ENCODE data around the gene GGA1. TPM values are rescaled to one million over a fixed set of nuclear protein-coding genes. Genes with fewer than 3 reads are reported as not detected.

Gene GGA1
- total and polyA plus RNA-seq, 2 donors (not counting 1 experiment from before 2014, with no cell fraction given), result 137 to 154 TPM

- no peaks in the 10 kb centered on the region for H4K20me1 ChIP-seq (ENCODE audit: control insufficient read depth, insufficient read depth, low read length, poor library complexity, severe bottlenecking)
- no peak overlapping the region for H3K27ac ChIP-seq (ENCODE audit: low read length in 2 of 2)
- H3K27ac Mint-ChIP-seq, result no peak overlapping the region
- TF ChIP-seq CTCF (IDR thresholded peaks at IDR 0.05) (no peak), EZH2 (IDR thresholded peaks at IDR 0.05; ENCODE audit: borderline replicate concordance, insufficient read depth, low read depth, low read length, poor library complexity, severe bottlenecking) (no peak)
- no peaks in the 10 kb centered on the region for H3K36me3 ChIP-seq (replicated peaks in 1 of 2; ENCODE audit: control extremely low read depth in 1 of 2, control insufficient read depth in 1 of 2, extremely low read depth in 1 of 2, insufficient read depth in 2 of 2, low read length in 1 of 2)
- no peaks in the 10 kb centered on the region for H3K27me3 ChIP-seq (replicated peaks in 1 of 4; ENCODE audit: control extremely low read depth in 1 of 4, control insufficient read depth in 3 of 4, insufficient read depth in 4 of 4, low read length in 3 of 4)
- H3K4me3 Mint-ChIP-seq, result no peak overlapping the region
- H3K4me3 ChIP-seq (ENCODE audit: control extremely low read depth in 1 of 5, extremely low read depth in 1 of 5, insufficient read depth in 1 of 5, low read depth in 2 of 5, low read length in 4 of 5), result no peak overlapping the region
- H3K27me3 Mint-ChIP-seq, result no peaks in the 10 kb centered on the region
- no peak overlapping the region for H2AFZ ChIP-seq (ENCODE audit: insufficient read depth, low read depth, low read length, poor library complexity, severe bottlenecking)
- POLR2A ChIA-PET, result interaction anchor here (0.6 to 2.2 kb wide), 7 partner anchors 15 to 73 kb away, joined by 3 to 14 read pairs (median 5); partner anchors contain the start of genes GGA1 and PDXP
- H3K9ac ChIP-seq (ENCODE audit: low read length), result no peak overlapping the region
- CTCF ChIA-PET, result interaction anchor here (0.6 to 23.0 kb wide), 14 partner anchors 8 to 167 kb away, joined by 3 to 501 read pairs (median 4); partner anchors contain the start of genes GGA1, LGALS1, PDXP and SH3BP1
- no peaks in the 10 kb centered on the region for H3K9me3 ChIP-seq (ENCODE audit: control extremely low read depth in 1 of 3, control insufficient read depth in 2 of 3, insufficient read depth in 1 of 3, low read length in 2 of 3)
- DNase-seq, result peak; percentile 10
- intact Hi-C loops (cut with micrococcal nuclease), result loop anchor here (1.0 kb wide), 4 partner anchors 20 to 74 kb away; no protein-coding TSS in a partner anchor
- peaks cover 15 to 39% of the 10 kb centered on the region in 2 donors for H3K4me1 ChIP-seq (ENCODE audit: control insufficient read depth in 2 of 2, insufficient read depth in 2 of 2, low read length in 2 of 2)
- no peak for ATAC-seq (ENCODE audit: low read depth)
- H3K4me2 ChIP-seq (replicated peaks; ENCODE audit: low read depth, low read length, poor library complexity, severe bottlenecking), result no peak overlapping the region
- no peaks in the 10 kb centered on the region for H3K9me3 Mint-ChIP-seq (ENCODE audit: insufficient read depth)
- H3K79me2 ChIP-seq (ENCODE audit: control insufficient read depth, insufficient read depth, low read length), result peaks cover 14% of the 10 kb centered on the region
- 100% methylated on average over 1 of the region's 2 CpGs for WGBS (ENCODE audit: insufficient coverage)
- H3K4me1 Mint-ChIP-seq, result peaks cover 27% of the 10 kb centered on the region
Observed at GRCh38 chr22:37681001-37681424, 72.4 kb downstream of the GGA1 start.

GRCh38 chr22:37681556-37682049, 73.0 kb downstream of the GGA1 start:
- H3K4me1 Mint-ChIP-seq, result peaks cover 27% of the 10 kb centered on the region
- Histone ChIP-seq H4K20me1 (ENCODE audit: control insufficient read depth, insufficient read depth, low read length, poor library complexity, severe bottlenecking) (no peaks in the 10 kb centered on the region), H3K9me3 (ENCODE audit: control extremely low read depth in 1 of 3, control insufficient read depth in 2 of 3, insufficient read depth in 1 of 3, low read length in 2 of 3) (no peaks in the 10 kb centered on the region), H2AFZ (ENCODE audit: insufficient read depth, low read depth, low read length, poor library complexity, severe bottlenecking) (no peak overlapping the region), H3K27ac (ENCODE audit: low read length in 2 of 2) (no peak overlapping the region), H3K79me2 (ENCODE audit: control insufficient read depth, insufficient read depth, low read length) (peaks cover 13% of the 10 kb centered on the region), H3K9ac (ENCODE audit: low read length) (no peak overlapping the region), H3K27me3 (replicated peaks in 1 of 4; ENCODE audit: control extremely low read depth in 1 of 4, control insufficient read depth in 3 of 4, insufficient read depth in 4 of 4, low read length in 3 of 4) (no peaks in the 10 kb centered on the region), H3K4me1 (ENCODE audit: control insufficient read depth in 2 of 2, insufficient read depth in 2 of 2, low read length in 2 of 2) (peaks cover 12 to 36% of the 10 kb centered on the region in 2 donors), H3K4me3 (ENCODE audit: control extremely low read depth in 1 of 5, extremely low read depth in 1 of 5, insufficient read depth in 1 of 5, low read depth in 2 of 5, low read length in 4 of 5) (no peak overlapping the region), H3K36me3 (replicated peaks in 1 of 2; ENCODE audit: control extremely low read depth in 1 of 2, control insufficient read depth in 1 of 2, extremely low read depth in 1 of 2, insufficient read depth in 2 of 2, low read length in 1 of 2) (no peaks in the 10 kb centered on the region), H3K4me2 (replicated peaks; ENCODE audit: low read depth, low read length, poor library complexity, severe bottlenecking) (no peak overlapping the region)
- peak; percentile 84 for TF ChIP-seq CTCF (IDR thresholded peaks at IDR 0.05)
- TF ChIP-seq EZH2 (IDR thresholded peaks at IDR 0.05; ENCODE audit: borderline replicate concordance, insufficient read depth, low read depth, low read length, poor library complexity, severe bottlenecking), result no peak
- no peak overlapping the region for H3K4me3 Mint-ChIP-seq
- no peaks in the 10 kb centered on the region for H3K27me3 Mint-ChIP-seq
- DNase-seq (peak; percentile 81), ATAC-seq (ENCODE audit: low read depth) (peak; percentile 10)
- WGBS (ENCODE audit: insufficient coverage), result 25% methylated on average over 5 of the region's 6 CpGs
- H3K9me3 Mint-ChIP-seq (ENCODE audit: insufficient read depth), result no peaks in the 10 kb centered on the region
- intact Hi-C loops (cut with micrococcal nuclease), result loop anchor here (1.0 kb wide), 4 partner anchors 20 to 74 kb away; no protein-coding TSS in a partner anchor
- POLR2A ChIA-PET, result interaction anchor here (0.6 to 2.2 kb wide), 6 partner anchors 20 to 73 kb away, joined by 3 to 14 read pairs (median 6); partner anchors contain the start of genes GGA1 and PDXP
- CTCF ChIA-PET, result interaction anchor here (0.6 to 23.0 kb wide), 14 partner anchors 10 to 166 kb away, joined by 3 to 501 read pairs (median 4); partner anchors contain the start of genes GGA1, LGALS1, PDXP and SH3BP1
- peak overlapping the region; percentile 72 for H3K27ac Mint-ChIP-seq

Measured in B cell (primary cell).